ENCODE data around the gene CKAP2L.

DNA sequence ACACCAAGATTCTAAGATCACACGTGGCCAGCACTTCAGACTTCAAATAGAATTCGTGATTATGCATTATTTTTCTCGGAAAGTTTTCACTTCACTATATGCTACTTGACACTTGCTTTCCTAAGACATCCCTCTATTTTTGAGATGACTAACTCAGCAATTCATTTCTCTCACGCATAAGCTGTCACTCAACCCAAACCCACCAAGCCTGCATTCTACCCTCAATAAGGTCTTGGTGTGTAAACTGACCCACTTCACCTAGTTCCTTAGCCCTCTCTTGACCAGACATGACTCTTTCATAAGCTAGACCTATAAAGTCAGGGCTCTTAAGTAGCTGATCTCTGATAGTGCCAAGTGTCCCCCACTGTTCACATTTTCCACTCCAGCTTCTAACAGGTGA is 11.7 kb downstream of the CKAP2L start:
- TF ChIP-seq FOXJ2 (tag; IDR thresholded peaks at IDR 0.05) (no peak), ZNF24 (IDR thresholded peaks at IDR 0.05) (no peak), MYNN (IDR thresholded peaks at IDR 0.05) (no peak), MYNN (CRISPR knock-in tag; IDR thresholded peaks at IDR 0.05) (no peak), E2F6 (IDR thresholded peaks at IDR 0.05; ENCODE audit: borderline replicate concordance in 1 of 2, extremely low read depth in 1 of 2, insufficient read depth in 1 of 2, insufficient read length in 1 of 2, low read depth in 1 of 2, low read length in 1 of 2, poor library complexity in 1 of 2, severe bottlenecking in 1 of 2) (no peak), JUNB (CRISPR knock-in tag; conservative IDR thresholded peaks at IDR 0.05) (no peak), HDAC3 (IDR thresholded peaks at IDR 0.05; ENCODE audit: borderline replicate concordance, partially characterized antibody) (no peak), BRCA1 (IDR thresholded peaks at IDR 0.05) (no peak), BRCA1 (CRISPR knock-in tag; IDR thresholded peaks at IDR 0.05) (no peak), HNRNPH1 (optimal IDR thresholded peaks at IDR 0.05; ENCODE audit: low read depth, low read length) (no peak), NCOA1 (IDR thresholded peaks at IDR 0.05; ENCODE audit: low read depth) (no peak), KAT7 (CRISPR knock-in tag; IDR thresholded peaks at IDR 0.05; ENCODE audit: borderline replicate concordance) (no peak), GABPB2 (CRISPR knock-in tag; conservative IDR thresholded peaks at IDR 0.05) (no peak), GTF2F1 (IDR thresholded peaks at IDR 0.05; ENCODE audit: low read depth, low read length) (no peak), CTCF (IDR thresholded peaks at IDR 0.05 in 2 of 3, conservative IDR thresholded peaks at IDR 0.05 in 1 of 3; ENCODE audit: insufficient read depth in 2 of 3, low read depth in 1 of 3, low read length in 3 of 3) (no peak)
